NCI-H1105 treated with DMSO at 0.1 percent for 48 hours (cell line): ENCODE data around the gene RAB3C.

Experiments used
- DNase-seq: peaks from one replicate; lab custom pipeline; 2025; lab: John Stamatoyannopoulos, UW

RAB3C gene

GRCh38 chr5:58886315-58887207, 303.7 kb downstream of the RAB3C start:
- DNase-seq = peak; percentile 24

GRCh38 chr5:58887311-58887710, 304.4 kb downstream of the RAB3C start:
- DNase-seq = no peak

GRCh38 chr5:58887721-58888409, 305.0 kb downstream of the RAB3C start:
- DNase-seq = no peak

GRCh38 chr5:58890265-58890664, 307.4 kb downstream of the RAB3C start:
- DNase-seq = no peak

- no peak for DNase-seq
Measured at GRCh38 chr5:58890701-58891085, 307.8 kb downstream of the RAB3C start.

- peak; percentile 30 for DNase-seq
Measured at GRCh38 chr5:58891086-58891970, 308.5 kb downstream of the RAB3C start.

GRCh38 chr5:58891971-58892343, 309.1 kb downstream of the RAB3C start:
- no peak for DNase-seq

GRCh38 chr5:58893551-58893950, 310.7 kb downstream of the RAB3C start:
- DNase-seq = no peak

GRCh38 chr5:58898006-58898405, 315.1 kb downstream of the RAB3C start:
- DNase-seq = no peak

GRCh38 chr5:58898538-58898937, 315.7 kb downstream of the RAB3C start:
- no peak for DNase-seq

GRCh38 chr5:58901271-58901670, 318.4 kb downstream of the RAB3C start:
- no peak for DNase-seq

- DNase-seq = no peak
Measured at GRCh38 chr5:58902305-58902704, 319.4 kb downstream of the RAB3C start.

GRCh38 chr5:58902765-58903164, 319.9 kb downstream of the RAB3C start:
- DNase-seq = no peak

- DNase-seq = no peak
Measured at GRCh38 chr5:58904737-58905136, 321.9 kb downstream of the RAB3C start.

GRCh38 chr5:58905944-58906343, 323.1 kb downstream of the RAB3C start:
- DNase-seq = no peak
